HTR-8/SVneo (cell line): ENCODE data around the gene TMEM204.
A peak's percentile ranks its signal among the peaks of the same experiment; 100 is the strongest.

ENCODE experiments used
- DNase-seq: peaks from one replicate; pipeline ENCODE4 v3.0.0; 2011; ENCODE audit warnings: low spot score, mixed read lengths; ENCODE audit not compliant: insufficient read length
- FAIRE-seq: peaks from 2 replicates; lab custom pipeline; 2011; peaks lifted over from hg19 to GRCh38; lab: Jason Lieb, UNC

TMEM204 gene

GRCh38 chr16:1514507-1514906 lies 19.0 kb upstream of the TMEM204 start:
- DNase-seq = no peak
- no peak for FAIRE-seq

GRCh38 chr16:1518626-1519135 lies 14.8 kb upstream of the TMEM204 start:
- FAIRE-seq (no peak), DNase-seq (no peak)

DNA sequence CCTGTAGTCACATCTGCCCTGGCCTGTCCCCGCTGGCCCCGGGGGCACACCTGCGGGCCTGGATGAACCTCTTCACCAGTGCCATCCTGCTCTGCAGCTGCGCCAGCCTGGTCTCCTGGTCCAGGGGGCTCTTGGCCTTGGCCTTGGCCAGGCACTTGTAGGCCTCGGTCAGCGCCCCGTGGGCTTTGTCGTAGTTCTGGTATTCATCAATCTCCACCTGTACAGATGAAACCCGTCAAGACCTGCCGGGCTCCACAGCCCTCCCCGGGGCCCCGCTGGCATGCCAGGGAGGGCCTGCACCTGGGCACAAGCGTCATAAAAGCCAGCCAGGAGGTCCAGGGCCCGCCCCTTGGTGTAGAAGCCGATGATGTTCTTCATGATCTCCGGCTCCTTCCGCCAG lies 13.6 kb upstream of the TMEM204 start:
- FAIRE-seq = no peak
- no peak for DNase-seq

GRCh38 chr16:1520461-1520860 lies 13.0 kb upstream of the TMEM204 start:
- no peak for FAIRE-seq

DNA sequence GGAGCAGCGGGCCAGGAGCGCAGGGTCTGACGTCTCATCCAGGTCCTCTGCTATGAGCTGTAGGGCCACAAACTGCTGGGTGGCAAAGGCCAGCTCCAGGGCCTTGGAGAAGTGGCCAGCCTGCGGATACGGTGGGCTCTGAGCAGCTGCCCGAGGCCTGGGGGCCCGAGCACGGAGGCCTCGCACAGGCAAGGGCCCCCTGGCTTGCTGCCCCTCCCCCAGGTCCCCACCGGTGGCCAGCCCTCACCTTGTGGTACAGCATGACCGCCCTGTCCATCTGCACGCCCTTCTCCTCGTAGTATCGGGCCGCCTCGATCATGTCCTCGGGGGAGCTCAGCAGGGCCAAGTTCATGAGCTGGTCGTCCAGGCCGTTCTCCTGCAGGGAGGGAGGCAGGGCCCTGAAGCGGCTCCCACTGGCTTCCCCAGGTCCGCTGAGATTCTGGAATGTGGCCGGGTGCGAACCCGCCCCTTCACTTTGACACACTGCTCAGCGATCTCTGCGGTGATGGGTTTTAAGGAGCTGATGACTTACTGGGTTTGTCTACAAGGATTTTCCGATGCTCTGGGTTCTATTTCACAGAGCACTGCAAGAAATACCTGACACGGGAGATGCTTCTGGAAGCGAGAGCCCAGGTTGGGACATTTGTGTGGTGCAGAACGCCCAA lies 9.8 kb upstream of the TMEM204 start:
- no peak for DNase-seq
- no peak for FAIRE-seq

More at GRCh38 chr16:1520461-1520860, 13.0 kb upstream of the TMEM204 start:
- no peak for DNase-seq

DNA sequence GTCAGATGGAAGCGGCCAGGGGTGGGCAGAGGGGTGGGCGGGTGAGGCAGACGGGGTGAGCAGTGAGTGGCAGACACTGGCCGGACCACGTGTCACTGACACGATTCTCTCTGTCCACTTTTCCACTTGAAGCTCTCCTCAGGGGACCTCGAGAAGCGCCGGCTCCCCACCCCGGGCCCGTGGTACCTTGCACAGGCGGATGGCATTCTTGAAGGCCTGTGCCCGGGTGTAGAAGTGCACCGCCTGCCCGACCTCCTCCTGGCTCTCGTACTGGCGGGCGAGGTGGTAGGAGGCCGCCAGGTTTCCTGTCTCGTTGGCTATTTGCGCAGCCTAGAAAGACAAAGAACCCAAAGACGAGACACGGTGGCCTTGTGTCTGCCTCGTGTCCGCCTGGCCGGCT lies 9.1 kb upstream of the TMEM204 start:
- DNase-seq = no peak
- no peak for FAIRE-seq

DNA sequence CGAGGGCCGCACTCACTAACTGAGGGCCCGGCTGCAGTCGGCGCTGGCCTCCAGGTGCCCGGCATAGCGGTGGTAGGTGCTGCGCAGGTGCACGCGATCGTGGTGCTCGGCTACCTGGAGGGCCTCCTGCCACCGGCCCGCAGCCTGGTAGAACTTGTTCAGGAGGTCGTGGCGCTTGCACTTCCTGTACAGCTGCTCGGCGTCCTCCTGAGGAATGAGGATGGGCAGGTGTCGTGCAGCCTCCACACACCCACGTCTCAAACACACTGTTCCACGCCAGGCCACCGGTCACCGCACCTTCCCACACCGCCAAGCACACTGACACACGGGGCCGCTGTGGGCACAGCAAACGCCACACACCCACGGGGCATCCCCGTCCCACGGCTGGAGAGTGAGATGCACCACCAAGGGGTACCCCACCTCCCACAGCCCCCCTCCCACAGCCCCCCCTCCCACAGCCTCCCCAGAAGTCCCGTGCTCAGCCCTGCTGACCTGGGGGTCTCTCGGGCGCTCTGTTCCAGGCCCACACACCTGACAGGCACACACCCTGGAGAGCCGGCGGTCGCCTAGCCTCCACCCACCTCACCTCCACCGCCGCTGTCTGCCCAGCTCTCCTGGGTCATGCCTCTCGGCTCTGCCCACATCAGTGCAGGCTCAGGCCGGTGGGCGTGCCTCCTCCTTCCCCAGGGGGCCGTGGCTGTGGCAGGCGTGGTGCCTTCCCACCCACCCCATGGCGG lies 7.4 kb upstream of the TMEM204 start:
- no peak for FAIRE-seq
- no peak for DNase-seq

DNA sequence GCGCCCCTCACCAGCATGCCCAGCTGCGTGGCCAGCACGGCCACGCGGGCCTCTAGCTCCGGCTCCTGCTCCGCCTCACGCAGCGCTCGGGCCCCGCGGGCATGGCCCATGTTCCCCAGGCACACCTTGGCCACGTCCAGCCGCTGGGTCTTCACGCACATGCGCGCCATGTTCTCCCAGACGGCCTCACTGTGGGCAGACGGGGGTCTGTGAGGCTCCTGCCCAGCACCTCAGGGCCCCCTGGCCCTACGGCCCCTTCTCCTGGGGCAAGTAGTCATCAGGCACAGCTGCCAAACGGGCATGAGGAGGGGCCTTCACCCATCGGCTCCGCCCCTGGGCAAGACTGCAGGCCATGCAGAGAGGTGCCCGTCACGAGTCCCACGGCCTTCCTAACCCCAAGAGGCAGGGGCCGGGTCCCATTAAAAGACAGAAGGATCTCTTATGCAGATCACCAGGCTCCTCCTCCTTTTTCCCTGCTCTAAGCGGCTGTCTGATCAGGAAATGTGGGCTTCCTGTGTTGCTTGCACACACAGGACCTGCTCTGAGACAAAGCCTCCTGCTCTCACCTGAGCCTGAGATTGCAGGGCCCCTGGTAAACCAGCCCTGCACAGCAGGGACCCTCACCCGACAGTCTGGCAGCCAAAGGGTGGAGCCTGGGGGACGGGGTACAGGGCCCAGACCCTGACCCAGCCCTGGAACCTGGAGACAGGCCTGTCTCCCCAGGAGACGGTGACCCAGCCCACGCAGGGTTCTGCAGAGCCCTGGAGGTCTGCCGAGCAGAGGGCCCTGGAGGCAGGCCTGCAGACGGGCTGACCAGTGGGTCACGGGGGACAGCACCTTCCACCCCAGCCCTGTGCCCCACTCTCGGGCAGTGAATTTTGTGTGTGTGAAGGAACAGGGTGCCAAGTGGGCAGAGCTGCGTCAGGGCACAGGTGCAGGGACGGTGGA lies 6.6 kb upstream of the TMEM204 start:
- no peak for FAIRE-seq
- no peak for DNase-seq

- no peak for DNase-seq
- FAIRE-seq = peak; percentile 73
Observed at GRCh38 chr16:1527836-1528811, 5.3 kb upstream of the TMEM204 start.

DNA sequence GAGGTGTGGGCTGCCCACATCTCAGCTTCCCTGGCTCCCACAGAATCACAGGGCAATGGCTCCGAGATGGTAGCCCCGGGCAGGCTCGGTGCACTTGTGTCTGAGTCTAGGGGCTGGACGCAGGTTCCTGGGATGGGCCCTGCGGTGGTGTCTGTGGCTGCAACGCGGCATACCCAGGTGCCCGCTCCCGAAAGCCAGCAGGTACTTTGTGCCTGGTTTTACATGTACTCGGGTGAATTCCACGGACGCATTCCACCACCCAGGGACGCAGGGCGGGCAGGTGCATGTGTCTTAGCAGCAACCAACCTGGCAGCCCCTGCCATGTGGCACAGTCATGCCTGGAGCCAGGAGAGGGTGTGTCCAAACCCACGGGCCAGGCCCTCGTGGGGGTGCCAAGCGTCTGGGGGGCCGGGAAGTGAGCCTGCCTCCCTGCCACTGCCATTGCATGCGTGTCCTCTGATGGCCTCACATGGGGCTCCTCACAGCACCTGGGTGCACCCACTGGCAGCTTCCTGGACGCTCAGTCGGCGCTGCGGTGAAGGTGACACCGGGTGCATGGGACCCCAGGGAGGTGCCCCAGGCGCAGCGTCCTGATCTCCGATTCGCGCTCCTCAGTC lies 4.4 kb upstream of the TMEM204 start:
- DNase-seq (no peak), FAIRE-seq (no peak)

GRCh38 chr16:1530349-1530882 lies 3.0 kb upstream of the TMEM204 start:
- no peak for DNase-seq
- FAIRE-seq = no peak

DNA sequence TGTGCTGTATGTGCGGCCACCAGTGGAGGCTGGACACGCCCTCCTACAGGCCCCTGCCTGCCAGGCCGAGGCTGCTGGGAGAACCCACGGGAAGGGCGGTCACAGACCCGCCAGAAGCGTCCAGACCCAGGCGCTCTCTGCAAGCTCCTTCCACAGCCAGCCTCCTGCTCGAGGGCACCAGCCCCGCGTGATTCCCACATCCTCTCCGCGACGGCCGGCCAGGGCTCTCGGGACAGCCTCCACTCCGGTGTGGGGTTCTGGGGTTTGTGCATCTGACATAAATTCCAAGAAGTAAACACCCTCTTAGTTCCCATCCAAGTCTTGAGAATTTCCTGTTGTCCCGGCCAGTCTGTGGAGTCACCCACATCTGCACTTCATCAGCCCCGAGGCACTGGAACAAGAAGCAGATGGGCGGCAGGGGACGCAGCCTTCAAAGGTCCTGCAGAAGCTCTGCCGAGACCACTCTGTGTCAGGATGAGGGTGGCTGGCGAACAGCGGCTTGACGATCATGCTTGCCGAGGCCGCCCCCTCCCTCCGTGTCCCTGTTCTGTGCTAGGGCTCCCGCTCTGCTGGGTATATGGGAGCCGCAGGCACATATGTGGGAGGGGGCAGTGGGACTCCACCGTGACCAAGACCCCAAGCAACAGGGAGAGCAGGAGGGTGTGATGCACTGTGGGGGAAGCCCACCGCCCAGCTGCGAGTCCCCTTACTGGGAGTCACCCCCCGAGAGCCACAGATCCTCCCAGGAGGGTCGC lies 2.4 kb upstream of the TMEM204 start:
- FAIRE-seq (no peak), DNase-seq (no peak)

- FAIRE-seq (no peak), DNase-seq (no peak)
Observed at GRCh38 chr16:1531638-1531910, 1.9 kb upstream of the TMEM204 start.

DNA sequence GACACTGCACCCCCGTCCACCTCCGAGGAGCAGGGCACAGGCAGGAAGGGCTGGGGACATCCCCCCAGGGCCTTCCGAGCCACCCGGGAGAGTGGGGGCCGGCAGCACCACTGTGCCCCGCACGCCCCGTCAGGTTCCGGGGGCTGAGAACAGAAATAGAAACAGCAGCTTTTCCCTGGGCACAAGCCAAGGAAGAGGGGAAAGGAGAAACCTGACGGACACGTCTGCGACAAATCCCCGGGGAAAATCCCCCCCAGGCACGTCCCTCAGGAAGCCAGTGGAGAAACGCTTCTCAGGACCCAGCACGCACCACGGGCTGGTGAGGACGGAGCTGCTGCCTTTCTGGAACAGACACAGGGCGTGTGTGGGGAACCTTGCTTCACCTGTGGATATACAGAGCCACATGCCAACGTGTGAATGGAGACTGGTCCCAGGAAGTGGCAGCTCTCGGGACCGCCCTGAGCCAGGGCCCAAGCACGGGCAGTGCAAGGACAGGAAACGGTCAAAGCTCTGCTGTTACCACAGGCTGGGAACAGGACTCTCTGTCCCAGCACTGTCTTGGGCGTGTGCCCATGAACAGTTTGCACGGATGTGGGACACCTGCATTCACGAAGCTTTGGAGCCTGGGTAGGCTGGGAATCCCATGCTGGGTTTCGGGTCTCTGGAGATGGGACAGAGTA lies 1.2 kb upstream of the TMEM204 start:
- DNase-seq = no peak
- FAIRE-seq = no peak

GRCh38 chr16:1532771-1533170 lies 695 bp upstream of the TMEM204 start:
- DNase-seq = no peak
- FAIRE-seq = no peak

DNA sequence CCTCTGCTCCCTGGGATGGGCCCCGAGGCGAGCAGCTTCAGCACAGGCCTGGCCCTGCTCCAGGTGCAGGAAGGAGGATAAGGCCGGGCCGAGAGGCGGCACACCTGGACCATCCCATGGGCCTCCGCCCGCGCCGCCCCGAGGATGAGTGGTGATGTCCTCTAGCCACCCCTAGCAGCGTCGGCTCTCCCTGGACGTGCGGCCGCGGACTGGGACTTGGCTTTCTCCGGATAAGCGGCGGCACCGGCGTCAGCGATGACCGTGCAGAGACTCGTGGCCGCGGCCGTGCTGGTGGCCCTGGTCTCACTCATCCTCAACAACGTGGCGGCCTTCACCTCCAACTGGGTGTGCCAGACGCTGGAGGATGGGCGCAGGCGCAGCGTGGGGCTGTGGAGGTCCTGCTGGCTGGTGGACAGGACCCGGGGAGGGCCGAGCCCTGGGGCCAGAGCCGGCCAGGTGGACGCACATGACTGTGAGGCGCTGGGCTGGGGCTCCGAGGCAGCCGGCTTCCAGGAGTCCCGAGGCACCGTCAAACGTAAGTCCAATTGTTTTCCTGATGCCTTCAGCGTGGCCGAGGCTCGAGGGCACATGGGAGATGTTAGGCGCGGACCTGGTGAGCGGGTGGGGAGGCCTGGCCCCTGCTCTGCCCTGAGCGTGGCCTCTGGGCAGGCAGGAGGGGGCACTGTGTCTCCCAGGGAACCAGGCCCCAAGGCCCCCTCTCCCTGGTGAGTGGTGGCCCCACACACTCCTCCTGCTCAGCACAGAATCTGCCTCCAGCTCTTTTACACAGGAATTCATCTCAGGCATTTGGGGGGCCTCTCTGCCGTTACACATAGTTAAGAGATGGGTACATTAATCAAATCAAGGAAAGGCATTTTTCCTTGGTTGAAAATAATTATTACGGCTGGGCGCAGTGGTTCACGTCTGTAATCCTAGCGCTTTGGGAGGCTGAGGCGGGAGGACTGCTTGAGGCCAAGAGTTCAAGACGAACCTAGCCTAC lies 855 bp downstream of the TMEM204 start:
- FAIRE-seq = no peak
- no peak for DNase-seq
